Measurements from ENCODE around the gene ELK3. TPM values are rescaled to one million over a fixed set of nuclear protein-coding genes. Genes with fewer than 3 reads are reported as not detected.

The ELK3 gene
- total and polyA plus RNA-seq, 2 of the 8 experiments (the other 6 are each of a cell fraction or from before 2014, with no cell fraction given), result 3.5 to 14.3 TPM

- no peak overlapping the region for H4K8ac ChIP-seq (ENCODE audit: extremely low read depth, insufficient read depth, low read length)
- H3K4me2 ChIP-seq (ENCODE audit: insufficient read depth in 1 of 2, low read depth in 2 of 2, low read length in 2 of 2), result no peak overlapping the region
- H2AK5ac ChIP-seq (ENCODE audit: low read depth, low read length), result no peak overlapping the region
- H2BK20ac ChIP-seq (ENCODE audit: low read length), result no peak overlapping the region
- POLR2A ChIA-PET (ENCODE audit: partially characterized antibody), result interaction anchor here (0.7 kb wide), 1 partner anchor 9 kb away, joined by 4 read pairs; no protein-coding TSS in a partner anchor
- no peak overlapping the region for H2BK12ac ChIP-seq (ENCODE audit: low read depth, low read length)
- H4K5ac ChIP-seq (ENCODE audit: insufficient read length, low read depth, low read length), result no peak overlapping the region
- H3K4me1 ChIP-seq (replicated peaks in 1 of 4; ENCODE audit: control insufficient read depth in 3 of 4, insufficient read depth in 4 of 4, low read length in 3 of 4), result peaks cover 0 to 8% (median 3%) of the 10 kb centered on the region in 4 experiments; a peak in 3 of 7 replicates
- H3K56ac ChIP-seq (replicated peaks; ENCODE audit: insufficient read length, low read depth, low read length), result no peak overlapping the region
- CTCF ChIA-PET (ENCODE audit: partially characterized antibody), result interaction anchor here (0.6 to 1.5 kb wide), 2 partner anchors 67 to 196 kb away, joined by 3 read pairs; no protein-coding TSS in a partner anchor
- no peak overlapping the region for H3K9ac ChIP-seq (replicated peaks in 1 of 4; ENCODE audit: extremely low read depth in 1 of 4, low read depth in 3 of 4, low read length in 3 of 4)
- peaks cover 0 to 2% of the 10 kb centered on the region in 2 experiments for H4K20me1 ChIP-seq (replicated peaks in 1 of 2; ENCODE audit: control insufficient read depth in 1 of 2, insufficient read depth in 2 of 2, low read length in 2 of 2)
- no peak overlapping the region for H3K4ac ChIP-seq (replicated peaks; ENCODE audit: insufficient read length, low read depth, low read length)
- TF ChIP-seq KDM4A (IDR thresholded peaks at IDR 0.05; ENCODE audit: low read depth, low read length, severe bottlenecking) (no peak), HDAC6 (IDR thresholded peaks at IDR 0.05; ENCODE audit: low read depth, low read length) (no peak), BACH1 (IDR thresholded peaks at IDR 0.05; ENCODE audit: low read length) (no peak), TAF7 (optimal IDR thresholded peaks at IDR 0.05; ENCODE audit: borderline replicate concordance, low read depth, low read length) (no peak), PHF8 (conservative IDR thresholded peaks at IDR 0.05; ENCODE audit: low read depth, low read length) (no peak), CEBPB (IDR thresholded peaks at IDR 0.05; ENCODE audit: low read depth, low read length) (no peak), SP1 (IDR thresholded peaks at IDR 0.05; ENCODE audit: low read depth, low read length) (no peak), SUZ12 (IDR thresholded peaks at IDR 0.05; ENCODE audit: low read length) (no peak), SP4 (IDR thresholded peaks at IDR 0.05; ENCODE audit: low read length) (no peak)
- TF ChIP-seq, protein P1, sequence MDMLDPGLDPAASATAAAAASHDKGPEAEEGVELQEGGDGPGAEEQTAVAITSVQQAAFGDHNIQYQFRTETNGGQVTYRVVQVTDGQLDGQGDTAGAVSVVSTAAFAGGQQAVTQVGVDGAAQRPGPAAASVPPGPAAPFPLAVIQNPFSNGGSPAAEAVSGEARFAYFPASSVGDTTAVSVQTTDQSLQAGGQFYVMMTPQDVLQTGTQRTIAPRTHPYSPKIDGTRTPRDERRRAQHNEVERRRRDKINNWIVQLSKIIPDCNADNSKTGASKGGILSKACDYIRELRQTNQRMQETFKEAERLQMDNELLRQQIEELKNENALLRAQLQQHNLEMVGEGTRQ (IDR thresholded peaks at IDR 0.05; ENCODE audit: low read length), result no peak
- TF ChIP-seq, protein P2, sequence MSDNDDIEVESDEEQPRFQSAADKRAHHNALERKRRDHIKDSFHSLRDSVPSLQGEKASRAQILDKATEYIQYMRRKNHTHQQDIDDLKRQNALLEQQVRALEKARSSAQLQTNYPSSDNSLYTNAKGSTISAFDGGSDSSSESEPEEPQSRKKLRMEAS (IDR thresholded peaks at IDR 0.05), result no peak
- H3K27ac ChIP-seq (ENCODE audit: low read depth, low read length), result no peak overlapping the region
- H3K79me1 ChIP-seq (ENCODE audit: low read depth, low read length), result no peaks in the 10 kb centered on the region
- H3K18ac ChIP-seq (ENCODE audit: extremely low read depth, low read length), result no peak overlapping the region
- H2BK15ac ChIP-seq (ENCODE audit: low read length), result no peak overlapping the region
- no peak overlapping the region for H2AFZ ChIP-seq (ENCODE audit: low read length)
- no peaks in the 10 kb centered on the region for H3K27me3 ChIP-seq (replicated peaks in 1 of 4; ENCODE audit: control insufficient read depth in 3 of 4, extremely low read depth in 1 of 4, insufficient read depth in 3 of 4, low read length in 3 of 4)
- no peaks in the 10 kb centered on the region for H3K79me2 ChIP-seq (ENCODE audit: control insufficient read depth in 1 of 2, insufficient read depth in 2 of 2, low read length in 2 of 2)
- no peak overlapping the region for H3K4me3 ChIP-seq (ENCODE audit: extremely low read depth in 1 of 4, insufficient read depth in 2 of 4, low read depth in 3 of 4, low read length in 4 of 4)
- no peak overlapping the region for H2BK5ac ChIP-seq (ENCODE audit: low read depth, low read length)
- H3K9me3 ChIP-seq (ENCODE audit: insufficient read depth in 2 of 2, low read depth in 1 of 2, low read length in 1 of 2), result no peaks in the 10 kb centered on the region
- FAIRE-seq (no peak), DNase-seq (ENCODE audit: low read depth in 1 of 2, low spot score in 2 of 2) (no peak)
- no peaks in the 10 kb centered on the region for H3K36me3 ChIP-seq (ENCODE audit: control insufficient read depth in 2 of 4, insufficient read depth in 4 of 4, low read length in 3 of 4)
- no peaks in the 10 kb centered on the region for H3K23me2 ChIP-seq (ENCODE audit: low read depth, low read length)
- 87% methylated on average over 3 of the region's 3 CpGs; no CpG with 5 or more reads in 1 of the 2 experiments for WGBS, 2 experiments (ENCODE audit: extremely low coverage in 1 of 2, insufficient coverage in 1 of 2, insufficient read length in 1 of 2, insufficient replicate concordance in 2 of 2, low coverage in 1 of 2, low lambda C conversion rate in 2 of 2, missing lambda C conversion rate in 1 of 2)
- no peak overlapping the region for H4K91ac ChIP-seq (replicated peaks; ENCODE audit: insufficient read length, low read length)
- no peak overlapping the region for H2BK120ac ChIP-seq (replicated peaks; ENCODE audit: low read depth, low read length)
- H3K23ac ChIP-seq (ENCODE audit: insufficient read length), result no peak overlapping the region
- no peak overlapping the region for H3K14ac ChIP-seq (ENCODE audit: insufficient read length)
These were observed 11.7 kb downstream of the ELK3 start for GRCh38 chr12:96205908-96206307.
